ENCODE results near the gene CYP4F2. TPM values are rescaled to one million over a fixed set of nuclear protein-coding genes. Genes with fewer than 3 reads are reported as not detected.

The CYP4F2 gene
- total RNA-seq, 3 donors from 2014 or later (not counting 1 experiment from before 2014, with no cell fraction given), result 0.75 TPM; not detected in 2

GRCh38 chr19:15897026-15897737 is 692 bp downstream of the CYP4F2 start:
- intact Hi-C loops (cut with micrococcal nuclease), result no loop called here
- no peaks in the 10 kb centered on the region for H3K9me3 Mint-ChIP-seq
- no peak for ATAC-seq

GRCh38 chr19:15895876-15896430 is 1.9 kb downstream of the CYP4F2 start:
- DNase-seq, result no peak
- 91% methylated on average over 4 of the region's 4 CpGs for WGBS (ENCODE audit: insufficient coverage)
- no peaks in the 10 kb centered on the region for H3K4me1 ChIP-seq (ENCODE audit: control insufficient read depth, insufficient read depth, low read length)
- Mint-ChIP-seq H3K36me3 (no peaks in the 10 kb centered on the region), H3K27ac (no peak overlapping the region), H3K4me3 (no peak overlapping the region), H3K4me1 (no peaks in the 10 kb centered on the region), H3K27me3 (ENCODE audit: low read depth in 2 of 2) (peaks cover 7 to 10% of the 10 kb centered on the region in 2 donors), H3K9me3 (no peaks in the 10 kb centered on the region)
- H3K4me3 ChIP-seq (ENCODE audit: low read length), result no peak overlapping the region
- ATAC-seq, result no peak
- no peaks in the 10 kb centered on the region for H3K36me3 ChIP-seq (ENCODE audit: control insufficient read depth, insufficient read depth, low read length)
- no peaks in the 10 kb centered on the region for H3K27me3 ChIP-seq (ENCODE audit: control insufficient read depth, insufficient read depth, low read length)
- TF ChIP-seq CTCF (IDR thresholded peaks at IDR 0.05), result no peak
- H3K27ac ChIP-seq (ENCODE audit: low read length), result no peak overlapping the region
- H3K9me3 ChIP-seq (ENCODE audit: control insufficient read depth, insufficient read depth, low read length), result no peaks in the 10 kb centered on the region
- intact Hi-C loops (cut with micrococcal nuclease), result no loop called here

More at GRCh38 chr19:15897026-15897737, 692 bp downstream of the CYP4F2 start:
- no peak overlapping the region for H3K27ac Mint-ChIP-seq
- H3K9me3 ChIP-seq (ENCODE audit: control insufficient read depth, insufficient read depth, low read length), result no peaks in the 10 kb centered on the region
- H3K27ac ChIP-seq (ENCODE audit: low read length), result no peak overlapping the region
- TF ChIP-seq CTCF (IDR thresholded peaks at IDR 0.05), result no peak
- no peaks in the 10 kb centered on the region for H3K36me3 ChIP-seq (ENCODE audit: control insufficient read depth, insufficient read depth, low read length)
- no peaks in the 10 kb centered on the region for H3K36me3 Mint-ChIP-seq
- no peaks in the 10 kb centered on the region for H3K4me1 ChIP-seq (ENCODE audit: control insufficient read depth, insufficient read depth, low read length)
- H3K4me3 Mint-ChIP-seq, result no peak overlapping the region
- peaks cover 10 to 19% of the 10 kb centered on the region in 2 donors for H3K27me3 Mint-ChIP-seq (ENCODE audit: low read depth in 2 of 2)
- no peaks in the 10 kb centered on the region for H3K27me3 ChIP-seq (ENCODE audit: control insufficient read depth, insufficient read depth, low read length)
- H3K4me3 ChIP-seq (ENCODE audit: low read length), result no peak overlapping the region
- 89% methylated on average over 16 of the region's 16 CpGs for WGBS (ENCODE audit: insufficient coverage)
- no peak for DNase-seq
- H3K4me1 Mint-ChIP-seq, result no peaks in the 10 kb centered on the region

GRCh38 chr19:15894359-15894758 is 3.5 kb downstream of the CYP4F2 start:
- Histone ChIP-seq H3K27ac (ENCODE audit: low read length) (no peak overlapping the region), H3K27me3 (ENCODE audit: control insufficient read depth, insufficient read depth, low read length) (no peaks in the 10 kb centered on the region), H3K4me3 (ENCODE audit: low read length) (no peak overlapping the region), H3K4me1 (ENCODE audit: control insufficient read depth, insufficient read depth, low read length) (no peaks in the 10 kb centered on the region), H3K36me3 (ENCODE audit: control insufficient read depth, insufficient read depth, low read length) (no peaks in the 10 kb centered on the region), H3K9me3 (ENCODE audit: control insufficient read depth, insufficient read depth, low read length) (no peaks in the 10 kb centered on the region)
- Mint-ChIP-seq H3K27ac (no peak overlapping the region), H3K4me3 (no peak overlapping the region), H3K27me3 (ENCODE audit: low read depth in 2 of 2) (peaks cover 0 to 4% of the 10 kb centered on the region in 2 donors), H3K9me3 (no peaks in the 10 kb centered on the region), H3K4me1 (no peaks in the 10 kb centered on the region), H3K36me3 (no peaks in the 10 kb centered on the region)
- DNase-seq, result no peak
- WGBS (ENCODE audit: insufficient coverage), result 94% methylated on average over 2 of the region's 2 CpGs
- no peak for ATAC-seq
- intact Hi-C loops (cut with micrococcal nuclease), result no loop called here
- TF ChIP-seq CTCF (IDR thresholded peaks at IDR 0.05), result no peak
